Neural progenitor cell (in vitro differentiated cells): Measurements from ENCODE around the gene USP34. TPM values are rescaled to one million over a fixed set of nuclear protein-coding genes. Genes with fewer than 3 reads are reported as not detected.

Experiments
- DNase-seq: peaks from one replicate; pipeline ENCODE4 v3.0.0-alpha.2; 2016; ENCODE audit warnings: low spot score
- H2AFZ ChIP-seq: fragments of 200-600 bp; sonication (generic); replicated peaks from 2 replicates; pipeline ENCODE4 v1.6.1; 2016; ENCODE audit warnings: antibody characterized with exemption
- H3F3A ChIP-seq: fragments of 200-600 bp; sonication (generic); 2 replicates; pipeline ENCODE4 v1.6.1; 2016; ENCODE audit warnings: antibody characterized with exemption, low read depth
- H3K27ac ChIP-seq: fragments of 200-600 bp; sonication (generic); 2 replicates; pipeline ENCODE4 v1.5.1; 2016; ENCODE audit warnings: mild to moderate bottlenecking
- H3K27me3 ChIP-seq: fragments of 200-600 bp; sonication (generic); 2 replicates; pipeline ENCODE4 v1.6.1; 2016; ENCODE audit warnings: mild to moderate bottlenecking, moderate library complexity
- H3K36me3 ChIP-seq: fragments of 200-600 bp; sonication (generic); 2 replicates; pipeline ENCODE4 v1.5.1; 2016
- H3K4me1 ChIP-seq: fragments of 200-600 bp; sonication (generic); 2 replicates; pipeline ENCODE4 v1.6.1; 2016; ENCODE audit warnings: mixed run types
- H3K4me2 ChIP-seq: fragments of 200-600 bp; sonication (generic); 2 replicates; pipeline ENCODE4 v1.6.1; 2016
- H3K4me3 ChIP-seq: fragments of 200-600 bp; sonication (generic); 2 replicates; pipeline ENCODE4 v1.5.1; 2016
- H3K79me2 ChIP-seq: fragments of 200-600 bp; sonication (generic); 2 replicates; pipeline ENCODE4 v1.6.1; 2016; ENCODE audit warnings: low read depth
- H3K9ac ChIP-seq: fragments of 200-600 bp; sonication (generic); 2 replicates; pipeline ENCODE4 v1.6.1; 2016
- H3K9me3 ChIP-seq: fragments of 200-600 bp; sonication (generic); 2 replicates; pipeline ENCODE4 v1.5.1; 2016; ENCODE audit warnings: low read depth
- H4K20me1 ChIP-seq: fragments of 200-600 bp; sonication (generic); 2 replicates; pipeline ENCODE4 v1.6.1; 2016; ENCODE audit warnings: low read depth
- H3K27ac Mint-ChIP-seq: 3 replicates; pipeline ENCODE4 v1.8.0; 2021; ENCODE audit warnings: mixed read lengths
- H3K27me3 Mint-ChIP-seq: 2 replicates; pipeline ENCODE4 v1.8.0; 2022; ENCODE audit warnings: low read depth, mild to moderate bottlenecking, inconsistent platforms, moderate library complexity, mixed read lengths; ENCODE audit not compliant: insufficient read depth
- H3K36me3 Mint-ChIP-seq: 3 replicates; pipeline ENCODE4 v1.8.0; 2021; ENCODE audit warnings: mixed read lengths
- H3K4me1 Mint-ChIP-seq: 3 replicates; pipeline ENCODE4 v1.8.0; 2021; ENCODE audit warnings: mixed read lengths
- H3K4me3 Mint-ChIP-seq: 3 replicates; pipeline ENCODE4 v1.8.0; 2021; ENCODE audit warnings: mild to moderate bottlenecking, moderate library complexity, mixed read lengths
- H3K9me3 Mint-ChIP-seq: 3 replicates; pipeline ENCODE4 v1.8.0; 2020; ENCODE audit warnings: mixed read lengths
- EZH2 ChIP-seq: fragments of 200-600 bp; sonication (generic); IDR thresholded peaks from 2 replicates; pipeline ENCODE4 v1.6.1; 2017; ENCODE audit warnings: antibody characterized with exemption, mild to moderate bottlenecking, moderate library complexity
- EZH2phosphoT487 ChIP-seq: fragments of 200-600 bp; sonication (generic); IDR thresholded peaks from 2 replicates; pipeline ENCODE4 v1.6.1; 2017; ENCODE audit warnings: antibody characterized with exemption
- total RNA-seq: library from RNA; depleted of rRNA; stranded (reverse); fragments of >200 nt; gene quantifications from 2 replicates; pipeline ENCODE4 v1.2.3, GENCODE V29; 2015; ENCODE audit warnings: low replicate concordance
- TF ChIP-seq, protein P1 (sequence below): fragments of 200-600 bp; sonication (generic); IDR thresholded peaks from 2 replicates; pipeline ENCODE4 v1.5.1; 2017; ENCODE audit warnings: antibody characterized with exemption, mild to moderate bottlenecking

USP34 gene
- total RNA-seq, 1 donor from 2014 or later = 162 TPM

DNA sequence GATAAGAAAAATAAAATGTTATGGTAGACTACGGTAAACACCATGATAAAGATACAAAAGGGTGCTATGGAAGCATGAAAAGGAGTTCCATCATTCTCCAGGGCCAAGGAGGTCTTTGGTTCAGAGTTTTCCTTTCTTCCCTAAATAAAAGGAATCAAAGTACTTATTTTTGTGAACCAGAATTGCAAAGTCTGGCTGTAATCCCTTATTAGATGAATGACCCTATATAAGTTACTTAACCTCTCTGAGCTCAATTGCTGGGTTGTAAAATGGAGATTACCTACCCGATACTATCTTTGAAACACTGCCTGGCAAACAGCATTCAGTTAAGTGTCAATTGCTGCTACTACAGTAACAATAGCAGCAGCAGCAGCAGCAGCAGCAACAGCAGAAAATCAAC, 218.9 kb downstream of the USP34 start:
- Histone ChIP-seq H3K4me2 (no peak overlapping the region), H3K4me3 (no peak overlapping the region), H3F3A (no peaks in the 10 kb centered on the region), H3K27ac (no peak overlapping the region), H2AFZ (no peak overlapping the region), H3K4me1 (no peaks in the 10 kb centered on the region), H4K20me1 (no peaks in the 10 kb centered on the region), H3K36me3 (peaks cover 22% of the 10 kb centered on the region), H3K9ac (no peak overlapping the region), H3K9me3 (no peaks in the 10 kb centered on the region), H3K79me2 (no peaks in the 10 kb centered on the region), H3K27me3 (no peaks in the 10 kb centered on the region)
- H3K27me3 Mint-ChIP-seq = no peaks in the 10 kb centered on the region
- no peaks in the 10 kb centered on the region for H3K4me1 Mint-ChIP-seq
- no peak for DNase-seq
- TF ChIP-seq EZH2phosphoT487 (no peak), EZH2 (no peak)
- TF ChIP-seq, protein P1, sequence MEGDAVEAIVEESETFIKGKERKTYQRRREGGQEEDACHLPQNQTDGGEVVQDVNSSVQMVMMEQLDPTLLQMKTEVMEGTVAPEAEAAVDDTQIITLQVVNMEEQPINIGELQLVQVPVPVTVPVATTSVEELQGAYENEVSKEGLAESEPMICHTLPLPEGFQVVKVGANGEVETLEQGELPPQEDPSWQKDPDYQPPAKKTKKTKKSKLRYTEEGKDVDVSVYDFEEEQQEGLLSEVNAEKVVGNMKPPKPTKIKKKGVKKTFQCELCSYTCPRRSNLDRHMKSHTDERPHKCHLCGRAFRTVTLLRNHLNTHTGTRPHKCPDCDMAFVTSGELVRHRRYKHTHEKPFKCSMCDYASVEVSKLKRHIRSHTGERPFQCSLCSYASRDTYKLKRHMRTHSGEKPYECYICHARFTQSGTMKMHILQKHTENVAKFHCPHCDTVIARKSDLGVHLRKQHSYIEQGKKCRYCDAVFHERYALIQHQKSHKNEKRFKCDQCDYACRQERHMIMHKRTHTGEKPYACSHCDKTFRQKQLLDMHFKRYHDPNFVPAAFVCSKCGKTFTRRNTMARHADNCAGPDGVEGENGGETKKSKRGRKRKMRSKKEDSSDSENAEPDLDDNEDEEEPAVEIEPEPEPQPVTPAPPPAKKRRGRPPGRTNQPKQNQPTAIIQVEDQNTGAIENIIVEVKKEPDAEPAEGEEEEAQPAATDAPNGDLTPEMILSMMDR = no peak
- peaks cover 19% of the 10 kb centered on the region for H3K36me3 Mint-ChIP-seq
- no peak overlapping the region for H3K4me3 Mint-ChIP-seq
- no peak overlapping the region for H3K27ac Mint-ChIP-seq
- no peaks in the 10 kb centered on the region for H3K9me3 Mint-ChIP-seq

DNA sequence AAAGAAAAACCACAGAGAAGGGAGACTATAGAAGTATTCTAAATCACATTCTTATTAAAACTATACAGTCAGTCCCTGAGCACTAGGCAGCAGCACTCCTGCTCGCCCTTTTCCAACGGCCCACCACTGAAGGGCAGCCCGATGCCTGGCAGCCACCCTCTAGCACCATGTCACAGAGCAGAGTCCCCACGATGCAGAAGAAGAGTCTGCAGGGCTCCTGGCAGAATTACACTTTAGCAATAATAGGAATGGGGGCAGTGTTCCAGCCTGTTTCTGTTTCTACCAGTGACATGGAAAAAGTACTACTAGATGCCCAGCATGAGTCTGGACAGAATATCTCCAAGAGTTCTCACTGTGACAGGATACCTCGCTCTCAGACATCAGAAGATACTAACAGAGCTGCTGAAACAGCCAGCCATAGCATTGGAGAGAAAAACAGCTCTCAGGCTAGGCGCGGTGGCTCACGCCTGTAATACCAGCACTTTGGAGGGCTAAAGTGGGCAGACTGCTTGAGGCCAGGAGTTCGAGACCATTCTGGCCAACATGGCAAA, 221.3 kb downstream of the USP34 start:
- Mint-ChIP-seq H3K36me3 (peaks cover 25% of the 10 kb centered on the region), H3K4me1 (no peaks in the 10 kb centered on the region), H3K27ac (no peak overlapping the region), H3K9me3 (no peaks in the 10 kb centered on the region), H3K4me3 (no peak overlapping the region), H3K27me3 (no peaks in the 10 kb centered on the region)
- no peak for DNase-seq
- Histone ChIP-seq H3K27me3 (no peaks in the 10 kb centered on the region), H3K27ac (no peak overlapping the region), H3K79me2 (no peaks in the 10 kb centered on the region), H3K36me3 (peaks cover 31% of the 10 kb centered on the region), H4K20me1 (no peaks in the 10 kb centered on the region), H3K4me1 (no peaks in the 10 kb centered on the region), H3K4me3 (no peak overlapping the region), H3F3A (no peaks in the 10 kb centered on the region), H3K9ac (no peak overlapping the region), H3K9me3 (no peaks in the 10 kb centered on the region), H2AFZ (no peak overlapping the region), H3K4me2 (no peak overlapping the region)
- no peak for TF ChIP-seq EZH2
- no peak for TF ChIP-seq EZH2phosphoT487
- TF ChIP-seq, protein P1 = no peak

DNA sequence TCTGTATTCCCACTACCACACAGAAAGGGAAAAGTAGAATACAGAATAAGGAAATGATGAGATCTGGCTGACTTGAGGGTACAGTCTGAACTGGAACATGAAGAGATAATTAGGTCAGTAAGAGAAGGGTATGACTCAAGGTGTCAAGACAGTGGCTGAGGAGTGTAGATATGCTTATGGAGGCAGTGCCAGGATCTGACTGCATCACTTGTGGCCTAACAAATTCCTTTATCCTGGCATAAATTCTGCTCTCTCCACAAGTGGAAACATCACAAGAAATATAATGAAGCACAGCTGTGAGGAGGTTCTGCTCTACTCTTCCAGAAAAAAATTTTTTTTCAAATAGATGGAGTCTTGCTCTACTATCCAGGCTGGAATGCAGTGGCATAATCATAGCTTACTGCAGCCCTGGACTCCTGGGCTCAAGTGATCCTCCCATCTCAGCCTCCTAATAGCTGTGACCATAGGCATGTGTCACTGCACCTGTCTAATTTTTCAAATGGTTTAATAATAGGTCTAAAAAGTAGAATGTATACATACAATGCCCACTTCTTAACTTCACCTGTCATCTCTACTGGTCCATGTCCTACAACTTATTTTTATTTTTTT, 223.6 kb downstream of the USP34 start:
- Histone ChIP-seq H3F3A (no peaks in the 10 kb centered on the region), H3K4me1 (no peaks in the 10 kb centered on the region), H3K27ac (no peak overlapping the region), H4K20me1 (no peaks in the 10 kb centered on the region), H3K27me3 (no peaks in the 10 kb centered on the region), H3K36me3 (peaks cover 31% of the 10 kb centered on the region), H3K4me2 (no peak overlapping the region), H2AFZ (no peak overlapping the region), H3K9ac (no peak overlapping the region), H3K4me3 (no peak overlapping the region), H3K9me3 (no peaks in the 10 kb centered on the region), H3K79me2 (no peaks in the 10 kb centered on the region)
- Mint-ChIP-seq H3K27ac (no peak overlapping the region), H3K9me3 (no peaks in the 10 kb centered on the region), H3K4me1 (peaks cover 3% of the 10 kb centered on the region), H3K4me3 (no peak overlapping the region), H3K36me3 (peaks cover 30% of the 10 kb centered on the region), H3K27me3 (peaks cover 2% of the 10 kb centered on the region)
- no peak for TF ChIP-seq EZH2phosphoT487
- no peak for DNase-seq

DNA sequence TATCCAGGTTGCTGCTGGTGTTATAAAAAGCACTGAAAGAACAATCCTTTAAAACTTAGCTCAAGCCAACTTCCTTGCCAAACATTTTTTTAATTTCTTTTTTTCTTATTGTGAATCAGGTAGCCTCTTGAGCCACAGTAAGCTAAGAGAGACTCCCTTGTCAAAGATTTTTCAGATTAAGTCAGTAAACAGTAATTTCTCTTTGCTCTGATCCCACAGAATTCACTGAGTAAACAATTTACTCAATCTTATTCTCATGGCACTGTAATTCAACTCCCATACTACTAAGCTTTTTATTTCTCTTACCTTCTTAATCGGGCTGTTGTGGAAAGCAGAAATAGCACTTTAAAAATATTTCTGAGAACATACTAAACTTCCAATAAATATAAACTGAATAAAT, 226.2 kb downstream of the USP34 start:
- no peaks in the 10 kb centered on the region for H3K27me3 ChIP-seq

More for the DNA sequence above, 226.2 kb downstream of the USP34 start:
- no peak overlapping the region for H2AFZ ChIP-seq
- H3K4me3 Mint-ChIP-seq = no peak overlapping the region
- no peaks in the 10 kb centered on the region for H3K9me3 ChIP-seq
- peaks cover 6% of the 10 kb centered on the region for H3K4me1 Mint-ChIP-seq
- H3K79me2 ChIP-seq = no peaks in the 10 kb centered on the region
- H3K4me3 ChIP-seq = no peak overlapping the region
- peaks cover 2% of the 10 kb centered on the region for H3K27me3 Mint-ChIP-seq
- H3K36me3 Mint-ChIP-seq = peaks cover 35% of the 10 kb centered on the region
- H3K4me1 ChIP-seq = no peaks in the 10 kb centered on the region
- no peak for DNase-seq
- H3F3A ChIP-seq = no peaks in the 10 kb centered on the region
- no peak overlapping the region for H3K4me2 ChIP-seq
- H3K9me3 Mint-ChIP-seq = no peaks in the 10 kb centered on the region
- no peaks in the 10 kb centered on the region for H4K20me1 ChIP-seq
- no peak overlapping the region for H3K27ac ChIP-seq
- peaks cover 39% of the 10 kb centered on the region for H3K36me3 ChIP-seq
- H3K27ac Mint-ChIP-seq = peak overlapping the region; percentile 4
- no peak overlapping the region for H3K9ac ChIP-seq
- TF ChIP-seq EZH2 = no peak
- no peak for TF ChIP-seq EZH2phosphoT487
- TF ChIP-seq, protein P1 = no peak
